Measurements from ENCODE around the gene AOC3.
A peak's percentile ranks its signal among the peaks of the same experiment; 100 is the strongest.

The AOC3 gene

GRCh38 chr17:42832213-42832933 lies 18.6 kb upstream of the AOC3 start:
- peak overlapping the region; percentile 78 for H3K9ac ChIP-seq (ENCODE audit: low read depth, low read length)
- H4K20me1 ChIP-seq (ENCODE audit: insufficient read depth, low read length) = peaks cover 4% of the 10 kb centered on the region
- TF ChIP-seq EZH2 (IDR thresholded peaks at IDR 0.05; ENCODE audit: borderline replicate concordance, low read depth, low read length, severe bottlenecking) (no peak), CTCF (IDR thresholded peaks at IDR 0.05; ENCODE audit: borderline replicate concordance, extremely low read depth, low read length, poor library complexity, severe bottlenecking) (no peak)
- H3K36me3 ChIP-seq (ENCODE audit: insufficient read depth, low read length) = peaks cover 31% of the 10 kb centered on the region
- peak overlapping the region; percentile 88 for H3K27ac ChIP-seq (ENCODE audit: low read length)
- peaks cover 41% of the 10 kb centered on the region for H3K4me1 ChIP-seq (ENCODE audit: insufficient read depth, low read length)
- H3K9me3 ChIP-seq (ENCODE audit: insufficient read depth, low read length, severe bottlenecking) = no peaks in the 10 kb centered on the region
- peaks cover 46% of the 10 kb centered on the region for H3K79me2 ChIP-seq (ENCODE audit: insufficient read depth, low read length)
- peak overlapping the region; percentile 88 for H3K4me2 ChIP-seq (ENCODE audit: insufficient read depth, low read length)
- peak overlapping the region; percentile 62 to 90 for H3K4me3 ChIP-seq (ENCODE audit: low read depth in 1 of 2, low read length in 2 of 2)
- DNase-seq (no peak), ATAC-seq (ENCODE audit: insufficient read depth, low read depth) (peak; percentile 29)
- no peaks in the 10 kb centered on the region for H3K27me3 ChIP-seq (ENCODE audit: insufficient read depth, low read length, poor library complexity)
- peak overlapping the region; percentile 97 for H2AFZ ChIP-seq (ENCODE audit: low read depth, low read length)

- DNase-seq = peak; percentile 88
- TF ChIP-seq EZH2 (IDR thresholded peaks at IDR 0.05; ENCODE audit: borderline replicate concordance, low read depth, low read length, severe bottlenecking) (no peak), CTCF (IDR thresholded peaks at IDR 0.05; ENCODE audit: borderline replicate concordance, extremely low read depth, low read length, poor library complexity, severe bottlenecking) (no peak)
These were observed 17.8 kb upstream of the AOC3 start, which contains the start of gene PSME3 for GRCh38 chr17:42832934-42833766. TSS of gene PSME3 (plus strand) at chr17:42833397. CDS start at chr17:42833632, 235 bp downstream.

GRCh38 chr17:42833767-42834422 lies 17.1 kb upstream of the AOC3 start:
- Histone ChIP-seq H3K9me3 (ENCODE audit: insufficient read depth, low read length, severe bottlenecking) (no peaks in the 10 kb centered on the region), H3K79me2 (ENCODE audit: insufficient read depth, low read length) (peaks cover 46% of the 10 kb centered on the region), H3K9ac (ENCODE audit: low read depth, low read length) (peak overlapping the region; percentile 78), H3K36me3 (ENCODE audit: insufficient read depth, low read length) (peaks cover 47% of the 10 kb centered on the region), H4K20me1 (ENCODE audit: insufficient read depth, low read length) (peaks cover 8% of the 10 kb centered on the region), H3K4me3 (ENCODE audit: low read depth in 1 of 2, low read length in 2 of 2) (peak overlapping the region; percentile 62 to 90), H2AFZ (ENCODE audit: low read depth, low read length) (peak overlapping the region; percentile 97), H3K27me3 (ENCODE audit: insufficient read depth, low read length, poor library complexity) (no peaks in the 10 kb centered on the region), H3K4me2 (ENCODE audit: insufficient read depth, low read length) (peak overlapping the region; percentile 88), H3K27ac (ENCODE audit: low read length) (peak overlapping the region; percentile 88), H3K4me1 (ENCODE audit: insufficient read depth, low read length) (peaks cover 41% of the 10 kb centered on the region)
- ATAC-seq (ENCODE audit: insufficient read depth, low read depth) = no peak; the same call in 1 of the 3 replicates
- peak; percentile 52 for DNase-seq
- TF ChIP-seq CTCF (IDR thresholded peaks at IDR 0.05; ENCODE audit: borderline replicate concordance, extremely low read depth, low read length, poor library complexity, severe bottlenecking) = no peak
- TF ChIP-seq EZH2 (IDR thresholded peaks at IDR 0.05; ENCODE audit: borderline replicate concordance, low read depth, low read length, severe bottlenecking) = no peak

More at GRCh38 chr17:42832934-42833766, 17.8 kb upstream of the AOC3 start, which contains the start of gene PSME3:
- peaks cover 46% of the 10 kb centered on the region for H3K79me2 ChIP-seq (ENCODE audit: insufficient read depth, low read length)
- H3K27me3 ChIP-seq (ENCODE audit: insufficient read depth, low read length, poor library complexity) = no peaks in the 10 kb centered on the region
- peak within 1 kb of the TSS; percentile 62 to 90 for H3K4me3 ChIP-seq (ENCODE audit: low read depth in 1 of 2, low read length in 2 of 2)
- H4K20me1 ChIP-seq (ENCODE audit: insufficient read depth, low read length) = peaks cover 4% of the 10 kb centered on the region
- H3K4me1 ChIP-seq (ENCODE audit: insufficient read depth, low read length) = peaks cover 41% of the 10 kb centered on the region
- H3K9ac ChIP-seq (ENCODE audit: low read depth, low read length) = peak within 1 kb of the TSS; percentile 78
- peak within 1 kb of the TSS; percentile 97 for H2AFZ ChIP-seq (ENCODE audit: low read depth, low read length)
- peak within 1 kb of the TSS; percentile 88 for H3K4me2 ChIP-seq (ENCODE audit: insufficient read depth, low read length)
- peaks cover 39% of the 10 kb centered on the region for H3K36me3 ChIP-seq (ENCODE audit: insufficient read depth, low read length)
- no peaks in the 10 kb centered on the region for H3K9me3 ChIP-seq (ENCODE audit: insufficient read depth, low read length, severe bottlenecking)
- peak within 1 kb of the TSS; percentile 88 for H3K27ac ChIP-seq (ENCODE audit: low read length)
- ATAC-seq (ENCODE audit: insufficient read depth, low read depth) = peak; percentile 91
